Spinal cord (tissue), 10 donors: ENCODE measurements around the gene ZC3H12C. TPM values are rescaled to one million over a fixed set of nuclear protein-coding genes. Genes with fewer than 3 reads are reported as not detected.
A peak's percentile ranks its signal among the peaks of the same experiment; 100 is the strongest.
"Not testable (repeated sequence)": the region's sequence is repeated elsewhere in the genome, so short reads cannot be mapped to it uniquely, and the experiment has no call there.

Source experiments
- DNase-seq, 6 donors: peaks; one replicate each; pipeline versions ENCODE4 v3.0.0 to v3.0.0-alpha.2; 2013 to 2015; ENCODE audit warnings: low spot score in 6 of 6, low read depth in 4 of 6
- H3K27ac ChIP-seq: one replicate; pipeline ENCODE4 v1.5.1; 2013; ENCODE audit warnings: low read depth, low read length, control low read depth
- H3K27me3 ChIP-seq: one replicate; pipeline ENCODE4 v1.6.1; 2013; ENCODE audit warnings: low read length; ENCODE audit not compliant: control insufficient read depth, insufficient read depth
- H3K36me3 ChIP-seq: one replicate; pipeline ENCODE4 v1.6.1; 2013; ENCODE audit warnings: low read length; ENCODE audit not compliant: control insufficient read depth, insufficient read depth
- H3K4me1 ChIP-seq: one replicate; pipeline ENCODE4 v1.6.1; 2013; ENCODE audit warnings: low read length; ENCODE audit not compliant: control insufficient read depth, insufficient read depth
- H3K4me3 ChIP-seq: one replicate; pipeline ENCODE4 v1.5.1; 2013; ENCODE audit warnings: low read depth, low read length, control low read depth
- H3K9me3 ChIP-seq: one replicate; pipeline ENCODE4 v1.6.1; 2013; ENCODE audit warnings: low read length; ENCODE audit not compliant: control insufficient read depth, insufficient read depth
- WGBS: methylation state at CpG from one replicate; pipeline ENCODE4 v1.1.5; 2013; ENCODE audit warnings: missing lambda C conversion rate; ENCODE audit not compliant: insufficient coverage; 5-methylcytosine and 5-hydroxymethylcytosine counted together
- polyA plus RNA-seq, 2 donors: library from polyadenylated mRNA; unstranded; fragments of 120-200 nt; gene quantifications; one replicate each; pipeline ENCODE4 v1.2.1, GENCODE V29; 2013; ENCODE audit not compliant: insufficient read length in 2 of 2
- total RNA-seq, 2 donors: library from RNA; depleted of rRNA in 1 of 2; stranded (reverse); fragments of 120-200 nt in 1 of 2; fragments of >200 nt in 1 of 2; gene quantifications; one replicate each; pipeline versions ENCODE4 v1.2.3 to v1.2.4, GENCODE V29; 2013 to 2014
- donor health status: healthy.

The ZC3H12C gene
- total and polyA plus RNA-seq, 4 donors: 6.8 to 16.6 (median 12.3) TPM

GRCh38 chr11:110061296-110061695, 31.9 kb upstream of the ZC3H12C start:
- Histone ChIP-seq H3K27ac (no peak overlapping the region), H3K4me1 (no peaks in the 10 kb centered on the region), H3K36me3 (no peaks in the 10 kb centered on the region), H3K9me3 (no peaks in the 10 kb centered on the region), H3K27me3 (no peaks in the 10 kb centered on the region), H3K4me3 (no peak overlapping the region)
- WGBS: no CpG with 5 or more reads among the region's 1 CpG
- DNase-seq: peak in 2 of 6 donors; percentile 57 to 71

- no peaks in the 10 kb centered on the region for H3K36me3 ChIP-seq
- WGBS: no CpG with 5 or more reads among the region's 3 CpGs
- no peak overlapping the region for H3K4me3 ChIP-seq
- H3K27ac ChIP-seq: no peak overlapping the region
- no peaks in the 10 kb centered on the region for H3K4me1 ChIP-seq
- no peaks in the 10 kb centered on the region for H3K27me3 ChIP-seq
- no peak for DNase-seq
- H3K9me3 ChIP-seq: no peaks in the 10 kb centered on the region
Measured at GRCh38 chr11:110062247-110062646, 30.9 kb upstream of the ZC3H12C start.

- no peak for DNase-seq
- no peak overlapping the region for H3K27ac ChIP-seq
Measured at GRCh38 chr11:110065189-110065588, 28.0 kb upstream of the ZC3H12C start.

GRCh38 chr11:110068001-110068400, 25.2 kb upstream of the ZC3H12C start:
- H3K27ac ChIP-seq, H3K36me3 ChIP-seq, H3K4me1 ChIP-seq, DNase-seq, H3K9me3 ChIP-seq, H3K4me3 ChIP-seq, H3K27me3 ChIP-seq: not testable (repeated sequence)
- WGBS: 100% methylated on average over 4 of the region's 4 CpGs

More at GRCh38 chr11:110065189-110065588, 28.0 kb upstream of the ZC3H12C start:
- H3K9me3 ChIP-seq: no peaks in the 10 kb centered on the region
- H3K4me1 ChIP-seq: no peaks in the 10 kb centered on the region
- no peaks in the 10 kb centered on the region for H3K36me3 ChIP-seq
- WGBS: no CpG with 5 or more reads among the region's 2 CpGs
- no peak overlapping the region for H3K4me3 ChIP-seq
- H3K27me3 ChIP-seq: no peaks in the 10 kb centered on the region

- no peaks in the 10 kb centered on the region for H3K9me3 ChIP-seq
- DNase-seq: peak in 1 of 6 donors; percentile 24
- H3K27me3 ChIP-seq: no peaks in the 10 kb centered on the region
- H3K4me3 ChIP-seq: no peak overlapping the region
- no peak overlapping the region for H3K27ac ChIP-seq
- WGBS: 36% methylated on average over 4 of the region's 7 CpGs
- no peaks in the 10 kb centered on the region for H3K36me3 ChIP-seq
- no peaks in the 10 kb centered on the region for H3K4me1 ChIP-seq
Measured at GRCh38 chr11:110069158-110069737, 23.9 kb upstream of the ZC3H12C start.

- no peak for DNase-seq
- Histone ChIP-seq H3K4me3 (no peak overlapping the region), H3K4me1 (no peaks in the 10 kb centered on the region), H3K36me3 (no peaks in the 10 kb centered on the region), H3K9me3 (no peaks in the 10 kb centered on the region), H3K27me3 (no peaks in the 10 kb centered on the region), H3K27ac (no peak overlapping the region)
- 94% methylated on average over 2 of the region's 3 CpGs for WGBS
Measured at GRCh38 chr11:110070176-110070575, 23.0 kb upstream of the ZC3H12C start.

- Histone ChIP-seq H3K4me1 (no peaks in the 10 kb centered on the region), H3K4me3 (no peak overlapping the region), H3K27me3 (no peaks in the 10 kb centered on the region), H3K27ac (no peak overlapping the region), H3K36me3 (no peaks in the 10 kb centered on the region), H3K9me3 (no peaks in the 10 kb centered on the region)
- no peak for DNase-seq
- 100% methylated on average over 2 of the region's 2 CpGs for WGBS
Measured at GRCh38 chr11:110071197-110071596, 22.0 kb upstream of the ZC3H12C start.

- no peak overlapping the region for H3K27ac ChIP-seq
- no peaks in the 10 kb centered on the region for H3K9me3 ChIP-seq
- H3K4me1 ChIP-seq: no peaks in the 10 kb centered on the region
- no peaks in the 10 kb centered on the region for H3K27me3 ChIP-seq
- H3K4me3 ChIP-seq: no peak overlapping the region
- H3K36me3 ChIP-seq: no peaks in the 10 kb centered on the region
- no peak for DNase-seq
Measured at GRCh38 chr11:110072930-110073329, 20.3 kb upstream of the ZC3H12C start.

- H3K27me3 ChIP-seq: no peaks in the 10 kb centered on the region
- no peaks in the 10 kb centered on the region for H3K4me1 ChIP-seq
- DNase-seq: no peak
- H3K4me3 ChIP-seq: no peak overlapping the region
- no peak overlapping the region for H3K27ac ChIP-seq
- no peaks in the 10 kb centered on the region for H3K9me3 ChIP-seq
- H3K36me3 ChIP-seq: no peaks in the 10 kb centered on the region
- 100% methylated on average over 1 of the region's 7 CpGs for WGBS
Measured at GRCh38 chr11:110074499-110074898, 18.7 kb upstream of the ZC3H12C start.

GRCh38 chr11:110075105-110075846, 17.9 kb upstream of the ZC3H12C start:
- H3K27me3 ChIP-seq: no peaks in the 10 kb centered on the region
- peak in 1 of 6 donors; percentile 45 for DNase-seq
- WGBS: 59% methylated on average over 3 of the region's 12 CpGs
- H3K4me1 ChIP-seq: no peaks in the 10 kb centered on the region
- no peak overlapping the region for H3K4me3 ChIP-seq
- H3K36me3 ChIP-seq: no peaks in the 10 kb centered on the region
- no peaks in the 10 kb centered on the region for H3K9me3 ChIP-seq
- H3K27ac ChIP-seq: no peak overlapping the region
